ENCODE measurements around the gene IMMT.

The IMMT gene

GRCh38 chr2:86158286-86158685, 37.0 kb downstream of the IMMT start:
- Histone ChIP-seq H3K27me3 (no peaks in the 10 kb centered on the region), H3K9me3 (replicated peaks in 1 of 11) (no peaks in the 10 kb centered on the region), H4K20me1 (peaks cover 0 to 50% (median 7%) of the 10 kb centered on the region in 11 experiments; a peak in 13 of 22 replicates), H3K4me1 (peaks cover 0 to 12% (median 0%) of the 10 kb centered on the region in 10 experiments; a peak in 3 of 20 replicates), H3K4me3 (no peak overlapping the region), H3K27ac (no peak overlapping the region), H3K4me2 (no peak overlapping the region), H3K9ac (no peak overlapping the region), H3K36me3 (peaks cover 91 to 100% (median 99%) of the 10 kb centered on the region in 11 experiments)
- TF ChIP-seq Cebpa-rat (IDR thresholded peaks at IDR 0.05): no peak

- Histone ChIP-seq H3K9ac (no peak overlapping the region), H4K20me1 (peaks cover 0 to 55% (median 7%) of the 10 kb centered on the region in 11 experiments; a peak in 13 of 22 replicates), H3K9me3 (replicated peaks in 1 of 11) (no peaks in the 10 kb centered on the region), H3K27me3 (no peaks in the 10 kb centered on the region), H3K27ac (no peak overlapping the region), H3K4me2 (no peak overlapping the region), H3K4me1 (peaks cover 0 to 12% (median 0%) of the 10 kb centered on the region in 10 experiments; a peak in 3 of 20 replicates), H3K36me3 (peaks cover 88 to 100% (median 98%) of the 10 kb centered on the region in 11 experiments), H3K4me3 (no peak overlapping the region)
- TF ChIP-seq Cebpa-rat (IDR thresholded peaks at IDR 0.05): no peak
Measured at GRCh38 chr2:86157009-86157556, 38.2 kb downstream of the IMMT start.

GRCh38 chr2:86150502-86150901, 44.8 kb downstream of the IMMT start:
- Histone ChIP-seq H4K20me1 (peaks cover 7 to 85% (median 50%) of the 10 kb centered on the region in 11 experiments; a peak in 20 of 22 replicates), H3K27me3 (no peaks in the 10 kb centered on the region), H3K9me3 (replicated peaks in 1 of 11) (no peaks in the 10 kb centered on the region), H3K36me3 (peaks cover 87 to 100% (median 98%) of the 10 kb centered on the region in 11 experiments), H3K4me1 (peaks cover 0 to 32% (median 17%) of the 10 kb centered on the region in 10 experiments; a peak in 14 of 20 replicates), H3K9ac (no peak overlapping the region), H3K27ac (no peak overlapping the region), H3K4me2 (no peak overlapping the region), H3K4me3 (no peak overlapping the region)
- TF ChIP-seq Cebpa-rat (IDR thresholded peaks at IDR 0.05): no peak

- peaks cover 7 to 97% (median 67%) of the 10 kb centered on the region in 11 experiments; a peak in 20 of 22 replicates for H4K20me1 ChIP-seq
- no peaks in the 10 kb centered on the region for H3K9me3 ChIP-seq (replicated peaks in 1 of 11)
- peak overlapping the region in 1 of 11 experiments; percentile 7; a peak in 1 of 22 replicates for H3K27ac ChIP-seq
- H3K4me3 ChIP-seq: no peak overlapping the region
- peak overlapping the region in 3 of 11 experiments; percentile 28 to 48 (median 33); a peak in 1 of 22 replicates for H3K9ac ChIP-seq
- peaks cover 97 to 100% (median 100%) of the 10 kb centered on the region in 11 experiments for H3K36me3 ChIP-seq
- peaks cover 0 to 20% (median 15%) of the 10 kb centered on the region in 10 experiments; a peak in 14 of 20 replicates for H3K4me1 ChIP-seq
- H3K4me2 ChIP-seq: peak overlapping the region in 7 of 11 experiments; percentile 24 to 51 (median 47); a peak in 14 of 22 replicates
- H3K27me3 ChIP-seq: no peaks in the 10 kb centered on the region
- TF ChIP-seq Cebpa-rat (IDR thresholded peaks at IDR 0.05): no peak
Measured at GRCh38 chr2:86147793-86148192, 47.5 kb downstream of the IMMT start.

- Histone ChIP-seq H3K36me3 (peaks cover 98 to 100% (median 100%) of the 10 kb centered on the region in 11 experiments), H3K27ac (no peak overlapping the region), H3K27me3 (no peaks in the 10 kb centered on the region), H3K9ac (no peak overlapping the region), H3K9me3 (replicated peaks in 1 of 11) (no peaks in the 10 kb centered on the region), H3K4me1 (peaks cover 0 to 19% (median 15%) of the 10 kb centered on the region in 10 experiments; a peak in 15 of 20 replicates), H3K4me3 (no peak overlapping the region), H3K4me2 (no peak overlapping the region), H4K20me1 (peaks cover 0 to 91% (median 65%) of the 10 kb centered on the region in 11 experiments; a peak in 19 of 22 replicates)
- no peak for TF ChIP-seq Cebpa-rat (IDR thresholded peaks at IDR 0.05)
Measured at GRCh38 chr2:86143926-86144685, 51.2 kb downstream of the IMMT start.

- Histone ChIP-seq H3K27me3 (no peaks in the 10 kb centered on the region), H3K4me2 (no peak overlapping the region), H3K4me3 (no peak overlapping the region), H3K9ac (no peak overlapping the region), H3K27ac (no peak overlapping the region), H3K4me1 (peaks cover 0 to 16% (median 12%) of the 10 kb centered on the region in 10 experiments; a peak in 15 of 20 replicates), H3K9me3 (replicated peaks in 1 of 11) (no peaks in the 10 kb centered on the region), H4K20me1 (peaks cover 0 to 85% (median 58%) of the 10 kb centered on the region in 11 experiments; a peak in 18 of 22 replicates), H3K36me3 (peaks cover 98 to 100% (median 100%) of the 10 kb centered on the region in 11 experiments)
- no peak; a peak in 1 of 22 replicates for TF ChIP-seq Cebpa-rat (IDR thresholded peaks at IDR 0.05)
Measured at GRCh38 chr2:86143307-86143706, 52.0 kb downstream of the IMMT start.

- Histone ChIP-seq H3K36me3 (peaks cover 98 to 100% (median 100%) of the 10 kb centered on the region in 11 experiments), H3K9me3 (replicated peaks in 1 of 11) (no peaks in the 10 kb centered on the region), H3K4me2 (no peak overlapping the region), H3K27ac (no peak overlapping the region), H3K27me3 (no peaks in the 10 kb centered on the region), H3K4me3 (no peak overlapping the region), H3K4me1 (peaks cover 0 to 9% (median 5%) of the 10 kb centered on the region in 10 experiments; a peak in 15 of 20 replicates), H4K20me1 (peaks cover 0 to 81% (median 52%) of the 10 kb centered on the region in 11 experiments; a peak in 18 of 22 replicates), H3K9ac (no peak overlapping the region)
- no peak for TF ChIP-seq Cebpa-rat (IDR thresholded peaks at IDR 0.05)
Measured at GRCh38 chr2:86142436-86143257, 52.6 kb downstream of the IMMT start.

- no peak for TF ChIP-seq Cebpa-rat (IDR thresholded peaks at IDR 0.05)
- Histone ChIP-seq H3K4me2 (no peak overlapping the region), H3K27me3 (no peaks in the 10 kb centered on the region), H3K4me3 (no peak overlapping the region), H3K4me1 (peaks cover 0 to 4% (median 0%) of the 10 kb centered on the region in 10 experiments; a peak in 1 of 20 replicates), H3K27ac (no peak overlapping the region), H3K9me3 (replicated peaks in 1 of 11) (no peaks in the 10 kb centered on the region), H3K9ac (no peak overlapping the region), H4K20me1 (peaks cover 0 to 75% (median 41%) of the 10 kb centered on the region in 11 experiments; a peak in 16 of 22 replicates), H3K36me3 (peaks cover 98 to 100% (median 100%) of the 10 kb centered on the region in 11 experiments)
Measured at GRCh38 chr2:86140969-86141392, 54.3 kb downstream of the IMMT start.
